GM12878 (cell line): ENCODE measurements around the gene TRAF7. TPM values are rescaled to one million over a fixed set of nuclear protein-coding genes. Genes with fewer than 3 reads are reported as not detected.

Source experiments
- BCLAF1 ChIP-seq: fragments of 450-650 bp; IDR thresholded peaks from 2 replicates; pipeline ENCODE4 v1.6.1; 2017; ENCODE audit warnings: antibody characterized with exemption, mild to moderate bottlenecking, moderate library complexity
- ELK1 ChIP-seq: IDR thresholded peaks from 2 replicates; pipeline ENCODE4 v1.6.1; 2012; ENCODE audit warnings: low read depth, low read length, improper control_type of control experiment
- ETV6 ChIP-seq, 2 experiments: fragments of 450-650 bp in 1 of 2; IDR thresholded peaks in 1 of 2; conservative IDR thresholded peaks in 1 of 2; 2 replicates each; pipeline ENCODE4 v1.6.1; 2014; ENCODE audit warnings: antibody characterized with exemption in 1 of 2, borderline replicate concordance in 1 of 2, low read depth in 1 of 2, mild to moderate bottlenecking in 1 of 2, moderate library complexity in 1 of 2
- HDGF ChIP-seq: fragments of 450-650 bp; IDR thresholded peaks from 2 replicates; pipeline ENCODE4 v1.6.1; 2016; ENCODE audit warnings: antibody characterized with exemption
- HSF1 ChIP-seq: fragments of 150-350 bp; IDR thresholded peaks from 2 replicates; pipeline ENCODE4 v1.6.1; 2014; ENCODE audit warnings: mild to moderate bottlenecking, low read depth, low read length
- POLR2AphosphoS5 ChIP-seq: IDR thresholded peaks from 2 replicates; pipeline ENCODE4 v1.6.1; 2011; ENCODE audit warnings: mild to moderate bottlenecking, low read length, inconsistent platforms
- ZBTB33 ChIP-seq: fragments of 450-650 bp; IDR thresholded peaks from 2 replicates; pipeline ENCODE4 v1.6.1; 2017; ENCODE audit warnings: mild to moderate bottlenecking
- polyA plus RNA-seq, 11 experiments: library from polyadenylated mRNA; depleted of rRNA in 4 of 11; unstranded in 6 of 11; stranded (reverse) in 5 of 11; fragments of >200 nt; fragmentation: Nextera tagmentation in 4 of 11; fragmentation: Illumina TruSeq in 1 of 11; extraction: Ambion mirVana in 4 of 11; extraction: Trizol in 1 of 11; gene quantifications; 1 replicate in 1 of 11; 2 replicates in 10 of 11; pipeline versions ENCODE4 v1.2.1 to v1.2.3, GENCODE V29; 2011 to 2016; ENCODE audit warnings: inconsistent platforms in 2 of 11, missing spikeins in 2 of 11, low read depth in 1 of 11
- total RNA-seq, 4 experiments: library from RNA; depleted of rRNA in 3 of 4; stranded (reverse); fragments of >200 nt in 3 of 4; fragmentation: Illumina TruSeq in 1 of 4; extraction: Trizol in 1 of 4; gene quantifications; 2 replicates each; pipeline versions ENCODE4 v1.2.1 to v1.2.3, GENCODE V29; 2013 to 2021

TRAF7 gene
- total and polyA plus RNA-seq, 10 of the 15 experiments (the other 5 are each of a cell fraction or from before 2014, with no cell fraction given), result 0.61 to 87.0 (median 30.0) TPM

GRCh38 chr16:2208772-2209171, 53.2 kb downstream of the TRAF7 start (continued):
- TF ChIP-seq BCLAF1, result no peak
- no peak for TF ChIP-seq POLR2AphosphoS5
- no peak for TF ChIP-seq ELK1
- no peak for TF ChIP-seq ETV6 (conservative IDR thresholded peaks at IDR 0.05 in 1 of 2, IDR thresholded peaks at IDR 0.05 in 1 of 2; ENCODE audit: borderline replicate concordance in 1 of 2, low read depth in 1 of 2)
- no peak for TF ChIP-seq HDGF
- no peak for TF ChIP-seq ZBTB33
- no peak for TF ChIP-seq HSF1
